Endodermal cell (in vitro differentiated cells): ENCODE measurements around the gene CD84. TPM values are rescaled to one million over a fixed set of nuclear protein-coding genes. Genes with fewer than 3 reads are reported as not detected.

ENCODE experiments used
- DNase-seq: peaks from one replicate; pipeline ENCODE4 v3.0.0-alpha.2; 2017
- H3K27ac ChIP-seq: 2 replicates; pipeline ENCODE4 v1.5.1; 2013; ENCODE audit warnings: mild to moderate bottlenecking, low read depth, low read length, moderate library complexity
- H3K27me3 ChIP-seq: 2 replicates; pipeline ENCODE4 v1.6.1; 2013; ENCODE audit warnings: mild to moderate bottlenecking, low read length, moderate library complexity; ENCODE audit not compliant: insufficient read depth, control insufficient read depth, poor library complexity, severe bottlenecking
- H3K36me3 ChIP-seq: 2 replicates; pipeline ENCODE4 v1.7.0; 2013; ENCODE audit warnings: mild to moderate bottlenecking, low read length, moderate library complexity; ENCODE audit not compliant: control insufficient read depth, insufficient read depth
- H3K4me1 ChIP-seq: one replicate; pipeline ENCODE4 v1.7.0; 2013; ENCODE audit warnings: low read length; ENCODE audit not compliant: control insufficient read depth, insufficient read depth
- H3K4me3 ChIP-seq: 2 replicates; pipeline ENCODE4 v1.5.1; 2013; ENCODE audit warnings: mild to moderate bottlenecking, low read length, moderate library complexity
- H3K9ac ChIP-seq: 2 replicates; pipeline ENCODE4 v1.6.1; 2013; ENCODE audit warnings: mild to moderate bottlenecking, low read length, moderate library complexity; ENCODE audit not compliant: poor library complexity, severe bottlenecking; ENCODE audit errors: extremely low read depth
- H3K9me3 ChIP-seq: 2 replicates; pipeline ENCODE4 v1.6.1; 2013; ENCODE audit warnings: mild to moderate bottlenecking, low read length, moderate library complexity; ENCODE audit not compliant: control insufficient read depth
- H3K27ac Mint-ChIP-seq: 2 replicates; pipeline ENCODE4 v1.8.0; 2020; ENCODE audit warnings: mixed read lengths
- H3K27me3 Mint-ChIP-seq: 2 replicates; pipeline ENCODE4 v1.8.0; 2021; ENCODE audit warnings: mild to moderate bottlenecking, mixed read lengths; ENCODE audit not compliant: insufficient read depth
- H3K36me3 Mint-ChIP-seq: 2 replicates; pipeline ENCODE4 v1.8.0; 2020; ENCODE audit warnings: low read depth, mixed read lengths
- H3K4me1 Mint-ChIP-seq: 2 replicates; pipeline ENCODE4 v1.8.0; 2020; ENCODE audit warnings: mixed read lengths
- H3K4me3 Mint-ChIP-seq: 2 replicates; pipeline ENCODE4 v1.8.0; 2020; ENCODE audit warnings: mild to moderate bottlenecking, moderate library complexity, mixed read lengths
- H3K9me3 Mint-ChIP-seq: 2 replicates; pipeline ENCODE4 v1.8.0; 2020; ENCODE audit warnings: mild to moderate bottlenecking, mixed read lengths
- WGBS, 2 experiments: methylation state at CpG; one replicate each; pipeline versions ENCODE4 v1.1.5 to v1.1.7; 2013; ENCODE audit warnings: missing lambda C conversion rate in 2 of 2, mixed read lengths in 1 of 2; ENCODE audit not compliant: insufficient coverage in 1 of 2, insufficient read length in 1 of 2; 5-methylcytosine and 5-hydroxymethylcytosine counted together
- total RNA-seq, 2 donors: library from RNA; stranded (reverse); fragmentation: NEBNext Ultra II Directional in 1 of 2; extraction: Animal tissue kit (Norgen Biotek cat#: 25700) in 1 of 2; gene quantifications; 2 replicates in 1 of 2; 3 replicates in 1 of 2; pipeline ENCODE4 v1.2.1, GENCODE V29; 2021
- TF ChIP-seq, protein P1 (sequence below): fragments of 200-600 bp; sonication (generic); conservative IDR thresholded peaks from 2 replicates; pipeline ENCODE4 v1.5.0; 2021; ENCODE audit warnings: antibody characterized with exemption, mild to moderate bottlenecking

Gene CD84
- total RNA-seq, 2 donors from 2014 or later, result not detected

GRCh38 chr1:160622501-160623226 is 43.4 kb upstream of the CD84 start:
- Histone ChIP-seq H3K4me3 (no peak overlapping the region), H3K36me3 (no peaks in the 10 kb centered on the region), H3K9ac (no peak overlapping the region), H3K9me3 (peaks cover 14% of the 10 kb centered on the region), H3K27ac (no peak overlapping the region), H3K4me1 (peaks cover 2% of the 10 kb centered on the region), H3K27me3 (no peaks in the 10 kb centered on the region)
- H3K36me3 Mint-ChIP-seq, result peaks cover 4% of the 10 kb centered on the region
- no peak overlapping the region for H3K27ac Mint-ChIP-seq
- TF ChIP-seq, protein P1, sequence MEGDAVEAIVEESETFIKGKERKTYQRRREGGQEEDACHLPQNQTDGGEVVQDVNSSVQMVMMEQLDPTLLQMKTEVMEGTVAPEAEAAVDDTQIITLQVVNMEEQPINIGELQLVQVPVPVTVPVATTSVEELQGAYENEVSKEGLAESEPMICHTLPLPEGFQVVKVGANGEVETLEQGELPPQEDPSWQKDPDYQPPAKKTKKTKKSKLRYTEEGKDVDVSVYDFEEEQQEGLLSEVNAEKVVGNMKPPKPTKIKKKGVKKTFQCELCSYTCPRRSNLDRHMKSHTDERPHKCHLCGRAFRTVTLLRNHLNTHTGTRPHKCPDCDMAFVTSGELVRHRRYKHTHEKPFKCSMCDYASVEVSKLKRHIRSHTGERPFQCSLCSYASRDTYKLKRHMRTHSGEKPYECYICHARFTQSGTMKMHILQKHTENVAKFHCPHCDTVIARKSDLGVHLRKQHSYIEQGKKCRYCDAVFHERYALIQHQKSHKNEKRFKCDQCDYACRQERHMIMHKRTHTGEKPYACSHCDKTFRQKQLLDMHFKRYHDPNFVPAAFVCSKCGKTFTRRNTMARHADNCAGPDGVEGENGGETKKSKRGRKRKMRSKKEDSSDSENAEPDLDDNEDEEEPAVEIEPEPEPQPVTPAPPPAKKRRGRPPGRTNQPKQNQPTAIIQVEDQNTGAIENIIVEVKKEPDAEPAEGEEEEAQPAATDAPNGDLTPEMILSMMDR, result no peak
- H3K4me1 Mint-ChIP-seq, result peaks cover 1% of the 10 kb centered on the region
- 96% methylated on average over 4 to 5 of the region's 5 CpGs for WGBS, 2 experiments
- peaks cover 9% of the 10 kb centered on the region for H3K9me3 Mint-ChIP-seq
- no peaks in the 10 kb centered on the region for H3K27me3 Mint-ChIP-seq
- no peak overlapping the region for H3K4me3 Mint-ChIP-seq
- no peak for DNase-seq

GRCh38 chr1:160621633-160622413 is 42.5 kb upstream of the CD84 start:
- TF ChIP-seq, protein P1, result no peak
- DNase-seq, result no peak

DNA sequence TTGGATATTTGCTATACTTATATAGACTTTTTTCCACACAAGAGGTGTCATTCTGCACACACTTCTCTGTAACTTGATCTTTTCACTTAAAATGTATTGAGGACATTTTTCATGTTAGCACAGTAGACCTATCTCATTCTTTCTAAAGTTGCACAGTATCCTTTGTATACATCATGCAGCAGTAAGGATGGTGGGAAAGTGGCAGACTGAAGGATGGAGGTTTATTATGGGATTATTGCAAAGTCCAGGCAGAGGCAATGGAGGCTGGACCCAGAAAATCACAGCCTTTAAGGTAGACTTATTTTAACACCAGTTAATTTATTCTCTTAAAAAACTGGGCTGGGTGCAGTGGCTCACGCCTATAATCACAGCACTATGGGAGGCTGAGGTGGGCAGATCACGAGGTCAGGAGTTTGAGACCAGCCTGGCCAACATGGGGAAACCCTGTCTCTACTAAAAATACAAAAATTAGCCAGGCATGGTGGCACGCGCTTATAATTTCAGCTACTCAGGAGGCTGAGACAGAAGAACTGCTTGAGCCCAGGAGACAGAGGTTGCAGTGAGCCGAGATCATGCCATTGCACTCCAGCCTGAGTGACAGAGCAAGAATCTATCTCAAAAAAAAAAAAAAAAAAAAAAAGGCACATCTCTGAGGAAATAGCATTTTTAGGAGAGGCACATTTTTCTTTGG is 41.8 kb upstream of the CD84 start:
- Mint-ChIP-seq H3K4me3 (no peak overlapping the region), H3K27me3 (no peaks in the 10 kb centered on the region), H3K36me3 (peaks cover 4% of the 10 kb centered on the region), H3K4me1 (no peaks in the 10 kb centered on the region), H3K9me3 (peaks cover 9% of the 10 kb centered on the region), H3K27ac (peak overlapping the region; percentile 19)
- DNase-seq, result no peak
- no peak overlapping the region for H3K27ac ChIP-seq
- TF ChIP-seq, protein P1, result no peak
- H3K4me1 ChIP-seq, result peaks cover 2% of the 10 kb centered on the region
- no peak overlapping the region for H3K4me3 ChIP-seq
- no peaks in the 10 kb centered on the region for H3K36me3 ChIP-seq
- H3K27me3 ChIP-seq, result no peaks in the 10 kb centered on the region
- WGBS, 2 experiments, result 95 to 98% methylated on average over 4 to 5 of the region's 5 CpGs
- peaks cover 23% of the 10 kb centered on the region for H3K9me3 ChIP-seq
- no peak overlapping the region for H3K9ac ChIP-seq

More at GRCh38 chr1:160621633-160622413, 42.5 kb upstream of the CD84 start:
- Mint-ChIP-seq H3K4me3 (no peak overlapping the region), H3K36me3 (peaks cover 4% of the 10 kb centered on the region), H3K9me3 (peaks cover 9% of the 10 kb centered on the region), H3K27ac (peak overlapping the region; percentile 19), H3K4me1 (no peaks in the 10 kb centered on the region), H3K27me3 (no peaks in the 10 kb centered on the region)
- Histone ChIP-seq H3K36me3 (no peaks in the 10 kb centered on the region), H3K4me1 (peaks cover 2% of the 10 kb centered on the region), H3K27me3 (no peaks in the 10 kb centered on the region), H3K9me3 (peaks cover 19% of the 10 kb centered on the region), H3K4me3 (no peak overlapping the region), H3K27ac (no peak overlapping the region), H3K9ac (no peak overlapping the region)
- 91 to 93% methylated on average over 5 to 8 of the region's 8 CpGs for WGBS, 2 experiments
